DLD1 (cell line): ENCODE results near the gene DST.

Experiments
- in situ Hi-C: cut with HindIII; loops from 2 replicates; pipeline ENCODE4 v1.10.0; 2017; ENCODE audit warnings: low sequenced_read_pairs

The DST gene

GRCh38 chr6:56490993-56491392, 151.7 kb downstream of the DST start:
- in situ Hi-C loops, result no loop called here

- in situ Hi-C loops, result no loop called here
Measured at GRCh38 chr6:56489559-56489958, 153.1 kb downstream of the DST start.

- in situ Hi-C loops, result no loop called here
Measured at GRCh38 chr6:56488281-56488680, 154.4 kb downstream of the DST start.

GRCh38 chr6:56486681-56487080, 156.0 kb downstream of the DST start:
- in situ Hi-C loops, result no loop called here

- in situ Hi-C loops, result no loop called here
Measured at GRCh38 chr6:56484669-56485068, 158.0 kb downstream of the DST start.

GRCh38 chr6:56483929-56484328, 158.8 kb downstream of the DST start:
- in situ Hi-C loops, result no loop called here

- in situ Hi-C loops, result no loop called here
Measured at GRCh38 chr6:56482525-56482924, 160.2 kb downstream of the DST start.

GRCh38 chr6:56481957-56482356, 160.7 kb downstream of the DST start:
- in situ Hi-C loops, result no loop called here

GRCh38 chr6:56480654-56481337, 161.9 kb downstream of the DST start:
- in situ Hi-C loops, result no loop called here

GRCh38 chr6:56480246-56480645, 162.4 kb downstream of the DST start:
- in situ Hi-C loops, result no loop called here

GRCh38 chr6:56479381-56479780, 163.3 kb downstream of the DST start:
- in situ Hi-C loops, result no loop called here

- in situ Hi-C loops, result no loop called here
Measured at GRCh38 chr6:56478202-56478601, 164.5 kb downstream of the DST start.

- in situ Hi-C loops, result no loop called here
Measured at GRCh38 chr6:56477241-56477640, 165.4 kb downstream of the DST start.

- in situ Hi-C loops, result no loop called here
Measured at GRCh38 chr6:56475736-56476457, 166.8 kb downstream of the DST start.

- in situ Hi-C loops, result no loop called here
Measured at GRCh38 chr6:56474532-56474931, 168.2 kb downstream of the DST start.

- in situ Hi-C loops, result no loop called here
Measured at GRCh38 chr6:56463443-56463842, 179.2 kb downstream of the DST start.

GRCh38 chr6:56459030-56459805, 183.5 kb downstream of the DST start:
- in situ Hi-C loops, result no loop called here

- in situ Hi-C loops, result no loop called here
Measured at GRCh38 chr6:56458324-56458884, 184.3 kb downstream of the DST start.

GRCh38 chr6:56456785-56457184, 185.9 kb downstream of the DST start:
- in situ Hi-C loops, result no loop called here

- in situ Hi-C loops, result no loop called here
Measured at GRCh38 chr6:56450882-56451739, 191.6 kb downstream of the DST start.

GRCh38 chr6:56450376-56450775, 192.3 kb downstream of the DST start:
- in situ Hi-C loops, result no loop called here
